HG02678 (cell line): ENCODE measurements around the gene EIF3I.
"Not testable (repeated sequence)": the region's sequence is repeated elsewhere in the genome, so short reads cannot be mapped to it uniquely, and the experiment has no call there.

Experiments
- ATAC-seq: cut with Tn5 transposase; IDR thresholded peaks from one replicate; pipeline ENCODE4 v1.9.1; 2021; ENCODE audit warnings: mild to moderate bottlenecking, moderate library complexity; ENCODE audit not compliant: unreplicated experiment

Gene EIF3I

GRCh38 chr1:32263236-32263593 lies 41.0 kb downstream of the EIF3I start:
- ATAC-seq, result not testable (repeated sequence)

- ATAC-seq, result no peak
Observed at GRCh38 chr1:32263744-32264143, 41.5 kb downstream of the EIF3I start.

GRCh38 chr1:32265846-32266245 lies 43.6 kb downstream of the EIF3I start:
- no peak for ATAC-seq

GRCh38 chr1:32266921-32267591 lies 44.8 kb downstream of the EIF3I start:
- no peak for ATAC-seq

GRCh38 chr1:32269744-32270143 lies 47.5 kb downstream of the EIF3I start:
- no peak for ATAC-seq

DNA sequence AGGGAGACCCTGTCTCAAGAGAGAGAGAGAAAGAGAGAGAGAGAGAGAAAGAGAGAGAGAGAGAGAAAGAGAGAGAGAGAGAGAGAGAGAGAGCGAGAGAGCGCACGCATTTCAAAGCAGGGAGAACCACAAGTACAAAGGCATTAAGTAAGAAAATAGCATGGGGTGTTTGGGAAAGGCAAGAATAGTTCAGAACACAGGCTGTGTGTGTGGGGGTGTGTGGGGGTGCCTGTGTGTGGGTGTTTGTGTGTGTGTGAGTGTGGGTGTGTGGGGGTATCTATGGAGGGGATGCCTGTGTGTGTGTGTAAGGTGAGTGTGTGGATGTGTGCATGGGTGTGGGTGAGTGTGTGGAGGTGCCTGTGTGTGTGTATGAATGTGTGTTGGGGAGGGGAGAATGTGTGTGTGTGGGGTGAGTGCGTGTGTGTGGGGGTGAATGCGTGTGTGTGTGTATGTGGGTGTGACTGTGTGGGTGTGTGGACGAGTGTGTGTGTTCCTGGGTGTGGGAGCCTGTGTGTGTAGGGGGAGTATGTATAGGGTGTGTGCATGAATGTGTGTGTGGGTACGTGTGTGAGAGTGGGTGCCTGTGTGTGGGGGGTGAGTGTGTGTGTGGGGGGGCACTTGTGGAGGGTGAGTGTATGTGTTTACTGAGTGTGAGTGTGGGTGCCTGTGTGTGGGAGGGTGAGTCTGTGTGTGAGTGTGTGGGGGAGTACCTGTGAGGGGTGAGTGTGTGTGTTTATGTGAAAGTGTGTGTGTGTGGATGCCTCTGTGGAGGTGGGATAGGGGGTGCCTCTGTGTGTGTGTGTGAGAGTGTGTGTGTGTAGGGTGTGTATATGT lies 50.6 kb downstream of the EIF3I start:
- ATAC-seq, result no peak

- ATAC-seq, result no peak
Observed at GRCh38 chr1:32273391-32274208, 51.4 kb downstream of the EIF3I start.

- ATAC-seq, result no peak
Observed at GRCh38 chr1:32274646-32275340, 52.6 kb downstream of the EIF3I start.

GRCh38 chr1:32275424-32275823 lies 53.2 kb downstream of the EIF3I start:
- ATAC-seq, result no peak

DNA sequence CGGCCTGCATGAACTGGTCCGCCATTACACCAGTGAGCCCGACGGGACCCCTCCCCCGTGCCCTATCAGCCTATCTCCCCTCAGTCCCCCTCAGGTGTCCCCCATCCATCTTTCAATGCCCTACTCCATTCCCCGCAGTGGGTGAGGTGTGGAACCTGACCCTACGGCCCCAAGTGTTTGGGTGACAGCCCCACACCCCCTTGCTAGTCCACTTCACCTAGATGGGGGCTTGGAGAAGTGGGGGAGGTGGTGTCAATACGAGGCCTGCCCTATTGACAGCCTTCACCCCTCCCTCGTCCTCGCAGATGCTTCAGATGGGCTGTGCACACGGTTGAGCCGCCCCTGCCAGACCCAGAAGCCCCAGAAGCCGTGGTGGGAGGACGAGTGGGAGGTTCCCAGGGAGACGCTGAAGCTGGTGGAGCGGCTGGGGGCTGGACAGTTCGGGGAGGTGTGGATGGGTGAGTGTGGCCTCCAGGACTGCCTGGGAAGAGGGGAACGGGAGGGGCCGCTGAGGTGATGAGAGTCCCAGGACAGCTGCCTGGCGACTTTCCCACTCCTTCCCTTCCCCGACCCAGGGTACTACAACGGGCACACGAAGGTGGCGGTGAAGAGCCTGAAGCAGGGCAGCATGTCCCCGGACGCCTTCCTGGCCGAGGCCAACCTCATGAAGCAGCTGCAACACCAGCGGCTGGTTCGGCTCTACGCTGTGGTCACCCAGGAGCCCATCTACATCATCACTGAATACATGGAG lies 54.0 kb downstream of the EIF3I start:
- no peak for ATAC-seq
